CD4-positive, CD25-positive, alpha-beta regulatory T cell (primary cell): ENCODE measurements around the gene GJD4. TPM values are rescaled to one million over a fixed set of nuclear protein-coding genes. Genes with fewer than 3 reads are reported as not detected.

Source experiments
- ATAC-seq, 2 donors: fragments of 150-1000 bp; cut with Tn5 transposase; one replicate each; pipeline ENCODE4 v1.10.0; 2021; ENCODE audit warnings: low read depth in 2 of 2, moderate number of reproducible peaks in 2 of 2, moderate library complexity in 1 of 2
- DNase-seq, 3 donors: peaks; one replicate each; pipeline versions ENCODE4 v3.0.0 to v3.0.0-alpha.2; 2012 to 2022; ENCODE audit warnings: mixed read lengths in 1 of 3
- H3K27ac ChIP-seq: one replicate; pipeline ENCODE4 v1.7.0; 2013; ENCODE audit warnings: mild to moderate bottlenecking, low read length; ENCODE audit not compliant: insufficient read depth, poor library complexity, severe bottlenecking
- H3K27me3 ChIP-seq: one replicate; pipeline ENCODE4 v1.7.0; 2013; ENCODE audit warnings: low read length; ENCODE audit not compliant: control insufficient read depth, insufficient read depth
- H3K36me3 ChIP-seq: one replicate; pipeline ENCODE4 v1.7.0; 2013; ENCODE audit warnings: mild to moderate bottlenecking, low read length, moderate library complexity; ENCODE audit not compliant: control insufficient read depth, insufficient read depth
- H3K4me1 ChIP-seq: 2 replicates; pipeline ENCODE4 v1.7.0; 2013; ENCODE audit warnings: mild to moderate bottlenecking, low read length; ENCODE audit not compliant: insufficient read depth, control insufficient read depth, poor library complexity, severe bottlenecking
- H3K4me3 ChIP-seq: one replicate; pipeline ENCODE4 v1.7.0; 2013; ENCODE audit warnings: low read depth, mild to moderate bottlenecking, low read length, moderate library complexity
- H3K9me3 ChIP-seq, 2 experiments: 1 replicate in 1 of 2; 2 replicates in 1 of 2; pipeline ENCODE4 v1.7.0; 2013; ENCODE audit warnings: low read length in 2 of 2, mild to moderate bottlenecking in 1 of 2, moderate library complexity in 1 of 2; ENCODE audit not compliant: control insufficient read depth in 2 of 2
- H3K27ac Mint-ChIP-seq, 3 donors: one replicate each; pipeline ENCODE4 v1.8.0; 2020 to 2022; ENCODE audit warnings: mild to moderate bottlenecking in 3 of 3, mixed read lengths in 3 of 3, moderate library complexity in 2 of 3
- H3K27me3 Mint-ChIP-seq: one replicate; pipeline ENCODE4 v1.8.0; 2022; ENCODE audit warnings: mild to moderate bottlenecking, mixed read lengths
- H3K36me3 Mint-ChIP-seq: one replicate; pipeline ENCODE4 v1.8.0; 2020; ENCODE audit warnings: mixed read lengths
- H3K4me1 Mint-ChIP-seq, 4 donors: one replicate each; pipeline ENCODE4 v1.8.0; 2020 to 2022; ENCODE audit warnings: mixed read lengths in 4 of 4, mild to moderate bottlenecking in 1 of 4
- H3K4me3 Mint-ChIP-seq, 4 donors: one replicate each; pipeline ENCODE4 v1.8.0; 2020 to 2022; ENCODE audit warnings: mild to moderate bottlenecking in 4 of 4, mixed read lengths in 4 of 4, moderate library complexity in 3 of 4
- H3K9me3 Mint-ChIP-seq, 7 donors: one replicate each; pipeline ENCODE4 v1.8.0; 2020 to 2022; ENCODE audit warnings: mixed read lengths in 7 of 7, mild to moderate bottlenecking in 3 of 7, moderate library complexity in 2 of 7
- polyA plus RNA-seq, 4 donors: library from polyadenylated mRNA; unstranded; fragments of 300-500 nt; fragmentation: Illumina TruSeq; gene quantifications; one replicate each; pipeline ENCODE4 v1.2.3, GENCODE V29; 2021
- total RNA-seq: library from RNA; stranded (reverse); gene quantifications from one replicate; pipeline ENCODE4 v1.2.3, GENCODE V29; 2022

GJD4 gene
- total and polyA plus RNA-seq, 5 donors from 2014 or later, result not detected

DNA sequence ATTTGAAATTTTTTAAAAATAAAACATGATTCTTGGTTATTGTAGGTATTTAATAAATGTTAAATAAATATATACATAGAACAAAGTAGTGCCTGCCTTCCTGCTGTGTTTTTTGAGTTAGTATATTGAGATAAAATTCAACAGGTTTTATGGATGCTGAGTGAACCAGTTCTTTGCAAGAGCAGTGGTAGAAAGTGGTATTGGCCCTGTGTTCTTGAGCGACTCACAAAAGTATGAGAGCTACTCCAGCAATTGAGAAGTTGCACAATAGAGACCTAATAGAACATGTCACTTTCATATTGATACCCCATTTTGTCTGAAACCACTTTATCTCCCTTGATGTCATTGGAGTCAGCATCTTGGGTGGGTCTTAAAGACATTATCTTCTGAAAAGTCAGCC is 32.6 kb upstream of the GJD4 start:
- Histone ChIP-seq H3K4me3 (no peak overlapping the region), H3K27ac (no peak overlapping the region), H3K9me3 (no peaks in the 10 kb centered on the region), H3K4me1 (no peaks in the 10 kb centered on the region), H3K36me3 (peaks cover 32% of the 10 kb centered on the region), H3K27me3 (no peaks in the 10 kb centered on the region)
- Mint-ChIP-seq H3K36me3 (peaks cover 21% of the 10 kb centered on the region), H3K4me3 (no peak overlapping the region), H3K4me1 (peaks cover 0 to 10% (median 0%) of the 10 kb centered on the region in 4 donors), H3K9me3 (peaks cover 0 to 4% (median 0%) of the 10 kb centered on the region in 7 donors), H3K27me3 (no peaks in the 10 kb centered on the region), H3K27ac (no peak overlapping the region)
- ATAC-seq, result no peak
- DNase-seq, result no peak

DNA sequence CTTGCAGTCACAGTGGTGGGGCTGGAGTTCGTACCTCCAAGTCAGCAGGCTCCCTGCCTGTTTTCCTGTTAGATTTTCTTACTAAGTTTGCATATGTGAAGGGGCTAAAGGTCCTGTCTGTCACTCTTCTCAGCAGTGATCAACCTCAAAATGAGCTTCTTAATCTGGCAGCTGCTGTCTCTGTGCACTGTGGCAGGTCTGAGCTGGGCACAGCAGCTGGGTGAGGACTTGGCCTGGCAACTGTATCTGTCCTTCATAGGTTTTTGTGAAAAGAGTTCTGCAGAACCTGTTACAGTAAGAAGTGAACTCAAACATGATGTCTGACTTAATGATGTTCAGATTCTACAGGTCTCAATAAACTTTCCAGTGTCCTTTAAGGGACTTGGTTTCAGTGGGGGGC is 31.3 kb upstream of the GJD4 start:
- Mint-ChIP-seq H3K27me3 (no peaks in the 10 kb centered on the region), H3K36me3 (peaks cover 21% of the 10 kb centered on the region), H3K4me3 (no peak overlapping the region), H3K4me1 (peaks cover 0 to 10% (median 0%) of the 10 kb centered on the region in 4 donors), H3K27ac (peak overlapping the region in 1 of 3 donors; percentile 38), H3K9me3 (peaks cover 0 to 7% (median 0%) of the 10 kb centered on the region in 7 donors)
- Histone ChIP-seq H3K9me3 (no peaks in the 10 kb centered on the region), H3K4me1 (no peaks in the 10 kb centered on the region), H3K27me3 (no peaks in the 10 kb centered on the region), H3K4me3 (no peak overlapping the region), H3K36me3 (peaks cover 21% of the 10 kb centered on the region), H3K27ac (no peak overlapping the region)
- ATAC-seq (no peak), DNase-seq (no peak)

- H3K4me3 Mint-ChIP-seq, result no peak overlapping the region
- Histone ChIP-seq H3K36me3 (peaks cover 10% of the 10 kb centered on the region), H3K27me3 (no peaks in the 10 kb centered on the region), H3K9me3 (no peaks in the 10 kb centered on the region), H3K4me1 (no peaks in the 10 kb centered on the region), H3K27ac (no peak overlapping the region), H3K4me3 (no peak overlapping the region)
- peaks cover 15% of the 10 kb centered on the region for H3K36me3 Mint-ChIP-seq
- H3K27ac Mint-ChIP-seq, result no peak overlapping the region
- H3K4me1 Mint-ChIP-seq, result peaks cover 0 to 10% (median 0%) of the 10 kb centered on the region in 4 donors
- no peaks in the 10 kb centered on the region for H3K27me3 Mint-ChIP-seq
- H3K9me3 Mint-ChIP-seq, result peaks cover 0 to 7% (median 0%) of the 10 kb centered on the region in 7 donors
- no peak for ATAC-seq
- no peak for DNase-seq
Measured at GRCh38 chr10:35574924-35575352, 30.2 kb upstream of the GJD4 start.

GRCh38 chr10:35575640-35576039 is 29.5 kb upstream of the GJD4 start:
- Histone ChIP-seq H3K27ac (no peak overlapping the region), H3K27me3 (no peaks in the 10 kb centered on the region), H3K4me3 (no peak overlapping the region), H3K36me3 (peaks cover 6% of the 10 kb centered on the region), H3K9me3 (no peaks in the 10 kb centered on the region), H3K4me1 (no peaks in the 10 kb centered on the region)
- H3K9me3 Mint-ChIP-seq, result peaks cover 0 to 7% (median 0%) of the 10 kb centered on the region in 7 donors
- H3K4me1 Mint-ChIP-seq, result peaks cover 0 to 10% (median 0%) of the 10 kb centered on the region in 4 donors
- no peak overlapping the region for H3K4me3 Mint-ChIP-seq
- ATAC-seq (no peak), DNase-seq (no peak)
- H3K27me3 Mint-ChIP-seq, result no peaks in the 10 kb centered on the region
- peaks cover 15% of the 10 kb centered on the region for H3K36me3 Mint-ChIP-seq
- no peak overlapping the region for H3K27ac Mint-ChIP-seq

- Histone ChIP-seq H3K36me3 (peaks cover 4% of the 10 kb centered on the region), H3K4me1 (no peaks in the 10 kb centered on the region), H3K9me3 (no peaks in the 10 kb centered on the region), H3K27me3 (no peaks in the 10 kb centered on the region), H3K4me3 (no peak overlapping the region), H3K27ac (no peak overlapping the region)
- Mint-ChIP-seq H3K4me3 (no peak overlapping the region), H3K27ac (peak overlapping the region in 1 of 3 donors; percentile 16), H3K27me3 (no peaks in the 10 kb centered on the region), H3K4me1 (no peaks in the 10 kb centered on the region), H3K36me3 (peaks cover 15% of the 10 kb centered on the region), H3K9me3 (peaks cover 0 to 7% (median 0%) of the 10 kb centered on the region in 7 donors)
- DNase-seq (no peak), ATAC-seq (no peak)
Measured at GRCh38 chr10:35576730-35577129, 28.4 kb upstream of the GJD4 start.

DNA sequence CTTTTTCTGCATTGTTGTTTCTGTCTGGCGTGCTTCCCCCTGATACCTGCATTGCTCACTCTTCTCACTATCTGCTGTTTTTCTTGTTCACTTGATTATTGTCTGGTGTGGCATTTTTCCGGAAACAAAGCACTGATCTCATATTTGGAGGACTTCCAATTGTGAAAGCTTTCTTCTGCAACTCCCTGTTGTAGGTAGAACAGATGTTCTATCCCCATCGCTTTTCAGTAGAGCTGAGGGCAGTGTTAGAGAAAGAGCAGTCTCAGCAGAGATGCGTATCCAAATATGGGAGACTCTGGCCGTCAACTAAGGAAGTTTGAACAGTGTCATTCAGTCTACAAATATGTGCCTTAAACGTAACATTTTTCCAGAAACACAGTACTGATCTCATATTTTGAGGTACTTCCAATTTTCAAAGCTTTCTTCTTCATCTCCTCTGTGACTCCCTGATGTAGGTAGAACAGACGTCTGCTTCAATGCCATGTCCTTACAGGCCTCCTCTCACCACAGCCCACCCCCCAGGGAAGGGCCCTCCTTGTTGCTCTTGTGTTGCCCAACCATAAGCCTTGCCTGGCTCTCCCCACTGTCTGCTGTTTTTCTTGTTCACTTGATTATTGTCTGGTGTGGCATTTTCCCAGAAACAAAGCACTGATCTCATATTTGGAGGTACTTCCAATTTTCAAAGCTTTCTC is 27.1 kb upstream of the GJD4 start:
- Mint-ChIP-seq H3K27ac (no peak overlapping the region), H3K36me3 (peaks cover 12% of the 10 kb centered on the region), H3K9me3 (peaks cover 0 to 7% (median 0%) of the 10 kb centered on the region in 7 donors), H3K27me3 (no peaks in the 10 kb centered on the region), H3K4me1 (no peaks in the 10 kb centered on the region), H3K4me3 (no peak overlapping the region)
- DNase-seq (no peak), ATAC-seq (no peak)
- Histone ChIP-seq H3K9me3 (no peaks in the 10 kb centered on the region), H3K27me3 (no peaks in the 10 kb centered on the region), H3K4me3 (no peak overlapping the region), H3K36me3 (no peaks in the 10 kb centered on the region), H3K27ac (no peak overlapping the region), H3K4me1 (no peaks in the 10 kb centered on the region)

- Histone ChIP-seq H3K9me3 (no peaks in the 10 kb centered on the region), H3K36me3 (no peaks in the 10 kb centered on the region), H3K4me1 (no peaks in the 10 kb centered on the region), H3K27me3 (no peaks in the 10 kb centered on the region), H3K27ac (no peak overlapping the region), H3K4me3 (no peak overlapping the region)
- ATAC-seq (no peak), DNase-seq (no peak)
- no peak overlapping the region for H3K27ac Mint-ChIP-seq
- H3K9me3 Mint-ChIP-seq, result peaks cover 0 to 7% (median 0%) of the 10 kb centered on the region in 7 donors
- H3K4me3 Mint-ChIP-seq, result no peak overlapping the region
- H3K27me3 Mint-ChIP-seq, result no peaks in the 10 kb centered on the region
- no peaks in the 10 kb centered on the region for H3K4me1 Mint-ChIP-seq
- peaks cover 10% of the 10 kb centered on the region for H3K36me3 Mint-ChIP-seq
Measured at GRCh38 chr10:35578618-35578956, 26.6 kb upstream of the GJD4 start.

DNA sequence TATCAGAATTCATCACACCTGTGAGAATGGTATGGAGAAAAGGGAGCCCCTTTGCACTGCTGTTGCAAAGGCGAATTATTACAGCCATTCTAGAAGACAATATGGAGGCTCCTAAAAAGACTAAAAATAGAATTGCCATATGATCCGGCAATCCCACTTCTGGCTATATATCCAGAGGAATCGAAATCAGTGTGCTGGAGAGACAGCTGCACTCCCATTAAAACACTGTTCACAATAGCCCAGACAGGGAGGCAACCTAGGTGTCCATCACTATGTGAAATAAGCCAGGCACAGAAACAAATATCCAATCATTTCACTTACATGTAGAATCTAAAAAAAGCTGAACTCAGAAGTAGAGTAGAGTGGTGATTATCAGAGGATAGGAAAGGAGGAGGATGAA is 26.0 kb upstream of the GJD4 start:
- Histone ChIP-seq H3K4me1 (no peaks in the 10 kb centered on the region), H3K36me3 (no peaks in the 10 kb centered on the region), H3K27me3 (no peaks in the 10 kb centered on the region), H3K4me3 (no peak overlapping the region), H3K27ac (no peak overlapping the region), H3K9me3 (no peaks in the 10 kb centered on the region)
- DNase-seq (no peak), ATAC-seq (no peak)
- Mint-ChIP-seq H3K27ac (no peak overlapping the region), H3K27me3 (no peaks in the 10 kb centered on the region), H3K9me3 (peaks cover 0 to 7% (median 0%) of the 10 kb centered on the region in 7 donors), H3K36me3 (peaks cover 6% of the 10 kb centered on the region), H3K4me1 (no peaks in the 10 kb centered on the region), H3K4me3 (no peak overlapping the region)
